Measurements from ENCODE around the gene MFSD1. TPM values are rescaled to one million over a fixed set of nuclear protein-coding genes. Genes with fewer than 3 reads are reported as not detected.

Gene MFSD1
- total RNA-seq, 2 experiments from 2014 or later, result 19.4 to 20.6 TPM

DNA sequence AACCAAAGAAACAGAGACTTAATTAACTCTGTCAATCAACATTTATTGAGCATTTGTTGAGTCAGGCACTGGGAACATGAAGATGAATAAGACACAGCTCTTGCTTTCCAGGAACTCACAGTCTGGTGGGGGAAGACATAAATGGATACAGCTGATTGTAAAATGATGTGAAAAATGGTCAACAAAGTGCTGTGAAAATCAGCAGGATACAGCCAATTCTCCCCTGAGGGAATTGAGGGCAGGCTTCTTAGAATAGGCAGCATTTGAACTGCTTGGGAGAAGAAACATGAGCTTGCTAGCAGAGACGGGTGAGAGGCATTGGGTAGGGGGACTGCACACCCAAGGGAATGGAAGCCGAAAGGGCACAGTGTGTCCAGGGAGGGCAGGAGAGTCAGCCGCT is 41.1 kb downstream of the MFSD1 start:
- Mint-ChIP-seq H3K27me3 (no peaks in the 10 kb centered on the region), H3K9me3 (ENCODE audit: low read depth) (no peaks in the 10 kb centered on the region), H3K36me3 (no peaks in the 10 kb centered on the region), H3K4me1 (peaks cover 15% of the 10 kb centered on the region), H3K4me3 (no peak overlapping the region), H3K27ac (no peak overlapping the region)
- DNase-seq (no peak), ATAC-seq (no peak)
- CTCF ChIA-PET, result interaction anchor here (1.0 to 7.6 kb wide), 2 partner anchors 16 to 417 kb away, joined by 3 to 66 read pairs; no protein-coding TSS in a partner anchor

DNA sequence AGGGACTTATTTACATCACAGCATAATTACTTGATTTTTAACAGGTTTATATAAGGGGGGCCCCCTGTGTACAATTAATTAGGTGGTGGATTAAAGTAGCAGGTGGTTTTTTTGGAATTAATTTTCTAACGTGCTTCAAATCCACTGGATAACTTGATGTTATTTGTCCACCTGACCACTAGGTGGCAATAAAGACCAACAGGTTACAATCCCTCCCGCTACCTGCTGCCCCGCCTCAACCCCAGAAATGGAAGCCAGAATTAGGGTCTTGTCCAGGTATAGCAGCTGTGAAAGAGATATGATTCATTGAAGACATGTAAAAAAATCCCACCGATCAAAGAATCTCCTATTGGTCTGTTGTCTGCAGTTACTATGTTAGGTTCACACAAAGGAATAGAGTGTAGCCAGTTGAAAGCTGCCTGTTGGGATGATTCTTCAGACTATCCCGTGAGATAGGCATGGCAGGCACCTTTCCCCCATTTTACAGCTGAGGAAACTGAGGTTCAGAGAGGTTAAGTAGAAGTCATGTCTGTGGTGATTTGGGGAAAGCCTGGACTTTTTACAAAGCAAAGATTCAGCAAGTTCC is 44.0 kb downstream of the MFSD1 start:
- Mint-ChIP-seq H3K4me3 (no peak overlapping the region), H3K36me3 (no peaks in the 10 kb centered on the region), H3K9me3 (ENCODE audit: low read depth) (no peaks in the 10 kb centered on the region), H3K4me1 (peaks cover 16% of the 10 kb centered on the region), H3K27me3 (no peaks in the 10 kb centered on the region), H3K27ac (no peak overlapping the region)
- ATAC-seq (peak; percentile 41), DNase-seq (no peak)
- CTCF ChIA-PET, result interaction anchor here (0.7 to 7.6 kb wide), 11 partner anchors 8 to 1313 kb away, joined by 3 to 66 read pairs (median 3); no protein-coding TSS in a partner anchor

DNA sequence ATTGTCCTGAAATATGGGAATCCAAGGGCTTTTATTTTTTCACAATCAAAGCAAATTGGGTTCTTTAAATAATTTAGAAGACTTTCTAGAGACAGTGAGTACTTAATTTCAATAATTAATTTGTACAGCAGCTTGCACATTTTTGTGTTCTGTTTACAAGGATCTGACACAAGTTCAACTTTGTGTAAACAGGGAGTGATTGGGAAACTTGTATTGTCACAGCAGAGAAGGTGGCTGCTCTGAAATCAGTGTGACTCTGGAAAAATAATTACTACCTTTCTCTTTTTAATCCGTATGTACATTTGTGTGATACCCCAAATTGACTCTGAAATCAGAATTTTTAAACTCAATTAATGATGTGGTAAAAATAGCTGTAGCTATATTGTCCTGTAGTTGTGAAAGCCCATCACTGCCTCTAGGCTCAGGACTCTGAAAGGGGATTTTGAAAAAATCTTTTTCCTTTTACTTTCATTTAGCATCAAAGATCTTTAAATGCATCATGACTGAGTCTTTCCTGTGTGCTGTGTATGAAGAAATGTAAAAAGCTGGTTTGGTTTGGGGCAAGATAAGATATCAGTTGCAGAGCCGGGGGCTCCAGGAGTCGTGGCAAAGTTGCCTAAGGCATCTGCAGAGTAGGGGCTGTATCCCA is 45.1 kb downstream of the MFSD1 start:
- H3K9me3 Mint-ChIP-seq (ENCODE audit: low read depth), result no peaks in the 10 kb centered on the region
- no peaks in the 10 kb centered on the region for H3K36me3 Mint-ChIP-seq
- ATAC-seq, result peak; percentile 66
- no peak overlapping the region for H3K27ac Mint-ChIP-seq
- CTCF ChIA-PET, result interaction anchor here (1.0 to 7.6 kb wide), 8 partner anchors 9 to 1314 kb away, joined by 3 to 66 read pairs (median 4); no protein-coding TSS in a partner anchor
- peaks cover 16% of the 10 kb centered on the region for H3K4me1 Mint-ChIP-seq
- no peaks in the 10 kb centered on the region for H3K27me3 Mint-ChIP-seq
- no peak for DNase-seq
- no peak overlapping the region for H3K4me3 Mint-ChIP-seq

GRCh38 chr3:158847452-158847821 is 45.6 kb downstream of the MFSD1 start:
- Mint-ChIP-seq H3K4me1 (peaks cover 16% of the 10 kb centered on the region), H3K27ac (no peak overlapping the region), H3K9me3 (ENCODE audit: low read depth) (no peaks in the 10 kb centered on the region), H3K4me3 (no peak overlapping the region), H3K27me3 (no peaks in the 10 kb centered on the region), H3K36me3 (no peaks in the 10 kb centered on the region)
- CTCF ChIA-PET, result interaction anchor here (7.6 kb wide), 1 partner anchor 412 kb away, joined by 66 read pairs; no protein-coding TSS in a partner anchor
- ATAC-seq, result peak; percentile 41
- DNase-seq, result no peak

GRCh38 chr3:158847885-158848284 is 46.0 kb downstream of the MFSD1 start:
- H3K27me3 Mint-ChIP-seq, result no peaks in the 10 kb centered on the region
- H3K4me1 Mint-ChIP-seq, result peaks cover 16% of the 10 kb centered on the region
- ATAC-seq, result no peak
- no peak for DNase-seq
- CTCF ChIA-PET, result interaction anchor here (7.6 kb wide), 1 partner anchor 412 kb away, joined by 66 read pairs; no protein-coding TSS in a partner anchor
- H3K27ac Mint-ChIP-seq, result no peak overlapping the region
- no peaks in the 10 kb centered on the region for H3K9me3 Mint-ChIP-seq (ENCODE audit: low read depth)
- no peak overlapping the region for H3K4me3 Mint-ChIP-seq
- H3K36me3 Mint-ChIP-seq, result no peaks in the 10 kb centered on the region

DNA sequence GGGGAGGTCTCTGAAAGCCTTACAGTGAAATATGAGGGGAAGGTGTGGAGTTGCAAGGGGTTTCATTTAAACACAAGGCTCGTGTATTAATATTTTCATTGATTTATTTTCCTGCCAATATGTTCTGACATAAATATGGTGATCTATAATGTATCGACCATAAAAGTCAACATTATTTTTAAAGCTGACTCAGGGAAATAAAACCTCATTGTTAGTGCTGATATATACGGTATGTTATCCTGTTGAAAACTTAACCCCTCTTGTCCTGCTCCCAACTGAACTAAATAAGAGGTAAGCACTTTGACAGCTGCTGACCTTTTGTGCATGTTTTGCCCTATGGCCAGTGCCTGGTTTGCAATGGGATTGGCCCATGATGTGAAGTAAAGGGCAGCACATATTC is 47.9 kb downstream of the MFSD1 start:
- Mint-ChIP-seq H3K4me1 (peaks cover 16% of the 10 kb centered on the region), H3K27me3 (no peaks in the 10 kb centered on the region), H3K36me3 (no peaks in the 10 kb centered on the region), H3K27ac (no peak overlapping the region), H3K9me3 (ENCODE audit: low read depth) (no peaks in the 10 kb centered on the region), H3K4me3 (no peak overlapping the region)
- DNase-seq (no peak), ATAC-seq (no peak)
- CTCF ChIA-PET, result no interaction called here

DNA sequence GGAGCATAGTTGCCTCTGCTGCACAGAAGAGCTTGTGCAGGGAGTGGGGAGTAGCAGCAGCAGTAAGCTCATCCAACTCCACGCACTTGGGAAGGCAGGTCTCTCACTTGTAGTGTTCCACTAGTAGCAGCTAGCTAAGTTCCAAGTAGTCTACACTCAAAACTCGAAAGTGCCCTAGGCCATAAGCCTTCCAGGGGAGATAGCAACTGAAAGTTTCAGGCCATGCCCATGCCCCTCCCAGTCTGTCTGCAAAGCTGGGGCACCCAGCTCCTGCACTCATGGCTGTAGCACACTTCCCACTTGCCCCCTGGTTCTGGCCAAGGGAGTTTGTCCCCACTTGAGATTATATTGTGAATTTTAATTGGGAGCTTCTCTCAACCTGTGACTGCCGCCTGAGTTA is 57.5 kb downstream of the MFSD1 start:
- Mint-ChIP-seq H3K27me3 (peaks cover 6% of the 10 kb centered on the region), H3K4me1 (no peaks in the 10 kb centered on the region), H3K4me3 (no peak overlapping the region), H3K9me3 (ENCODE audit: low read depth) (no peaks in the 10 kb centered on the region), H3K27ac (no peak overlapping the region), H3K36me3 (no peaks in the 10 kb centered on the region)
- DNase-seq, result no peak
- CTCF ChIA-PET, result no interaction called here
- no peak for ATAC-seq

GRCh38 chr3:158863247-158863646 is 61.4 kb downstream of the MFSD1 start:
- H3K4me1 Mint-ChIP-seq, result no peaks in the 10 kb centered on the region
- H3K9me3 Mint-ChIP-seq (ENCODE audit: low read depth), result no peaks in the 10 kb centered on the region
- CTCF ChIA-PET, result interaction anchor here (2.1 kb wide), 1 partner anchor 18 kb away, joined by 10 read pairs; no protein-coding TSS in a partner anchor
- H3K27me3 Mint-ChIP-seq, result no peaks in the 10 kb centered on the region
- ATAC-seq, result no peak
- no peak for DNase-seq
- H3K4me3 Mint-ChIP-seq, result no peak overlapping the region
- no peak overlapping the region for H3K27ac Mint-ChIP-seq
- no peaks in the 10 kb centered on the region for H3K36me3 Mint-ChIP-seq

DNA sequence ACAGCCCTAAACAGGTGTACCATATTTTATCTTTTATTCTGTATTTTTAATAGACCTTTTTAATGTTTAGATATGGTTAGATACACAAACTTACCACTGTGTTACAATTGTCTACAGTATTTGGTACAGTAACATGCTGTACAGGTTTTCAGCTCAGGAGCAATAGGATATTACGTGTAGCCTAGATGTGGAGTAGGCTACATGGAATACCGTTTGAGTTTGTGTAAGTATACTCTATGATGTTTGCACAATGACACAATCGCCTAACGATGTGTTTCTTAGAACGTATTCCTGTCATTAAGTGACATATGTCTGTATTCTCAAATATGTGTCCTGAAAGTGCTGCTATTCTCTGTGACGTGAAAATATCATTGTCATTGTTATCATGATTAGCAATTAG is 62.6 kb downstream of the MFSD1 start:
- Mint-ChIP-seq H3K9me3 (ENCODE audit: low read depth) (no peaks in the 10 kb centered on the region), H3K27ac (no peak overlapping the region), H3K4me3 (no peak overlapping the region), H3K4me1 (no peaks in the 10 kb centered on the region), H3K27me3 (no peaks in the 10 kb centered on the region), H3K36me3 (no peaks in the 10 kb centered on the region)
- no peak for DNase-seq
- CTCF ChIA-PET, result interaction anchor here (2.1 kb wide), 1 partner anchor 19 kb away, joined by 10 read pairs; no protein-coding TSS in a partner anchor
- no peak for ATAC-seq

- no peaks in the 10 kb centered on the region for H3K36me3 Mint-ChIP-seq
- CTCF ChIA-PET, result no interaction called here
- no peak for ATAC-seq
- H3K4me3 Mint-ChIP-seq, result no peak overlapping the region
- no peaks in the 10 kb centered on the region for H3K9me3 Mint-ChIP-seq (ENCODE audit: low read depth)
- H3K27ac Mint-ChIP-seq, result no peak overlapping the region
- H3K27me3 Mint-ChIP-seq, result no peaks in the 10 kb centered on the region
- no peaks in the 10 kb centered on the region for H3K4me1 Mint-ChIP-seq
- DNase-seq, result no peak
Observed at GRCh38 chr3:158875700-158876099, 73.8 kb downstream of the MFSD1 start.

Other genes starting within 250 kb of the MFSD1 start
- 1 to 10 TPM; 2.4 to 3.3 TPM for gene MLF1, start 230.9 kb upstream of the MFSD1 start, total RNA-seq
- gene GFM1, start 157.5 kb upstream of the MFSD1 start, total RNA-seq, result 10 to 100 TPM; 39.4 to 50.9 TPM
- 1 to 10 TPM; 6.7 to 7.5 TPM for gene LXN, start 129.4 kb upstream of the MFSD1 start, total RNA-seq
- not detected for gene RARRES1, start 69.6 kb upstream of the MFSD1 start, total RNA-seq

All from activated CD8-positive, alpha-beta memory T cell treated with anti-CD3 and anti-CD28 coated beads, Interleukin-2, amount 10 ng/mL, durations not matched to agents 7 days and 5 days (primary cell).